Loucy (cell line): ENCODE measurements around the gene KRT31.
"Not testable (repeated sequence)": the region's sequence is repeated elsewhere in the genome, so short reads cannot be mapped to it uniquely, and the experiment has no call there.

ENCODE experiments used
- H2AFZ ChIP-seq: fragments of 200-600 bp; sonication (generic); 2 replicates; pipeline ENCODE4 v1.6.0; 2016; ENCODE audit warnings: antibody characterized with exemption, mild to moderate bottlenecking, low read length, moderate library complexity
- H3F3A ChIP-seq: fragments of 200-600 bp; 2 replicates; pipeline ENCODE4 v1.6.0; 2016; ENCODE audit warnings: antibody characterized with exemption, low read depth, mild to moderate bottlenecking
- H3K27me3 ChIP-seq: fragments of 200-600 bp; sonication (generic); 2 replicates; pipeline ENCODE4 v1.6.1; 2014; ENCODE audit warnings: low read length, mild to moderate bottlenecking; ENCODE audit not compliant: insufficient read depth, poor library complexity, severe bottlenecking
- H3K36me3 ChIP-seq: fragments of 200-600 bp; sonication (generic); 2 replicates; pipeline ENCODE4 v1.6.1; 2016; ENCODE audit warnings: low read length; ENCODE audit not compliant: insufficient read depth
- H3K4me1 ChIP-seq: fragments of 200-600 bp; sonication (generic); 2 replicates; pipeline ENCODE4 v1.5.1; 2014; ENCODE audit warnings: low read length, mild to moderate bottlenecking; ENCODE audit not compliant: insufficient read depth, poor library complexity, severe bottlenecking
- H3K4me2 ChIP-seq: fragments of 200-600 bp; sonication (generic); 2 replicates; pipeline ENCODE4 v1.6.0; 2014; ENCODE audit warnings: antibody characterized with exemption, low read length, low read depth, mild to moderate bottlenecking; ENCODE audit not compliant: poor library complexity, severe bottlenecking
- H3K4me3 ChIP-seq: fragments of 200-600 bp; sonication (generic); 2 replicates; pipeline ENCODE4 v1.5.1; 2014; ENCODE audit warnings: low read length, mild to moderate bottlenecking, mixed read lengths; ENCODE audit not compliant: poor library complexity, severe bottlenecking
- H3K79me2 ChIP-seq: fragments of 200-600 bp; sonication (generic); 2 replicates; pipeline ENCODE4 v1.6.1; 2014; ENCODE audit warnings: low read length; ENCODE audit not compliant: insufficient read depth
- H3K9ac ChIP-seq: fragments of 200-600 bp; sonication (generic); 2 replicates; pipeline ENCODE4 v1.6.0; 2014; ENCODE audit warnings: mild to moderate bottlenecking, low read depth, low read length, moderate library complexity; ENCODE audit not compliant: poor library complexity, severe bottlenecking
- H3K9me2 ChIP-seq: fragments of 200-600 bp; sonication (generic); replicated peaks from 2 replicates; pipeline ENCODE4 v1.6.1; 2016; ENCODE audit warnings: low read depth, low read length, mixed read lengths
- H3K9me3 ChIP-seq: fragments of 200-600 bp; sonication (generic); 2 replicates; pipeline ENCODE4 v1.6.1; 2014; ENCODE audit warnings: mild to moderate bottlenecking, antibody characterized with exemption, low read length, low read depth; ENCODE audit not compliant: insufficient read depth
- H4K20me1 ChIP-seq: fragments of 200-600 bp; sonication (generic); 2 replicates; pipeline ENCODE4 v1.6.0; 2014; ENCODE audit warnings: antibody characterized with exemption, low read length, mild to moderate bottlenecking; ENCODE audit not compliant: insufficient read depth, poor library complexity, severe bottlenecking
- EZH2phosphoT487 ChIP-seq: fragments of 200-600 bp; IDR thresholded peaks from 2 replicates; pipeline ENCODE4 v1.6.1; 2018; ENCODE audit warnings: antibody characterized with exemption, mild to moderate bottlenecking, moderate library complexity, borderline replicate concordance
- TF ChIP-seq, protein P1 (sequence below): fragments of 200-600 bp; sonication (generic); conservative IDR thresholded peaks from 2 replicates; pipeline ENCODE4 v1.5.1; 2014; ENCODE audit warnings: mild to moderate bottlenecking, antibody characterized with exemption, low read length

KRT31 gene

GRCh38 chr17:41386227-41386626 lies 11.2 kb downstream of the KRT31 start:
- H3K9me2 ChIP-seq = no peaks in the 10 kb centered on the region
- H3K4me2 ChIP-seq = no peak overlapping the region
- no peaks in the 10 kb centered on the region for H3K79me2 ChIP-seq
- no peak overlapping the region for H2AFZ ChIP-seq
- H3K27me3 ChIP-seq = no peaks in the 10 kb centered on the region
- H4K20me1 ChIP-seq = no peaks in the 10 kb centered on the region
- H3K36me3 ChIP-seq = no peaks in the 10 kb centered on the region
- peaks cover 6% of the 10 kb centered on the region; the same call in 1 of the 2 replicates for H3K9me3 ChIP-seq
- no peak overlapping the region for H3K9ac ChIP-seq
- no peaks in the 10 kb centered on the region for H3K4me1 ChIP-seq
- TF ChIP-seq, protein P1, sequence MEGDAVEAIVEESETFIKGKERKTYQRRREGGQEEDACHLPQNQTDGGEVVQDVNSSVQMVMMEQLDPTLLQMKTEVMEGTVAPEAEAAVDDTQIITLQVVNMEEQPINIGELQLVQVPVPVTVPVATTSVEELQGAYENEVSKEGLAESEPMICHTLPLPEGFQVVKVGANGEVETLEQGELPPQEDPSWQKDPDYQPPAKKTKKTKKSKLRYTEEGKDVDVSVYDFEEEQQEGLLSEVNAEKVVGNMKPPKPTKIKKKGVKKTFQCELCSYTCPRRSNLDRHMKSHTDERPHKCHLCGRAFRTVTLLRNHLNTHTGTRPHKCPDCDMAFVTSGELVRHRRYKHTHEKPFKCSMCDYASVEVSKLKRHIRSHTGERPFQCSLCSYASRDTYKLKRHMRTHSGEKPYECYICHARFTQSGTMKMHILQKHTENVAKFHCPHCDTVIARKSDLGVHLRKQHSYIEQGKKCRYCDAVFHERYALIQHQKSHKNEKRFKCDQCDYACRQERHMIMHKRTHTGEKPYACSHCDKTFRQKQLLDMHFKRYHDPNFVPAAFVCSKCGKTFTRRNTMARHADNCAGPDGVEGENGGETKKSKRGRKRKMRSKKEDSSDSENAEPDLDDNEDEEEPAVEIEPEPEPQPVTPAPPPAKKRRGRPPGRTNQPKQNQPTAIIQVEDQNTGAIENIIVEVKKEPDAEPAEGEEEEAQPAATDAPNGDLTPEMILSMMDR = no peak
- no peak for TF ChIP-seq EZH2phosphoT487
- no peaks in the 10 kb centered on the region for H3F3A ChIP-seq
- H3K4me3 ChIP-seq = no peak overlapping the region

DNA sequence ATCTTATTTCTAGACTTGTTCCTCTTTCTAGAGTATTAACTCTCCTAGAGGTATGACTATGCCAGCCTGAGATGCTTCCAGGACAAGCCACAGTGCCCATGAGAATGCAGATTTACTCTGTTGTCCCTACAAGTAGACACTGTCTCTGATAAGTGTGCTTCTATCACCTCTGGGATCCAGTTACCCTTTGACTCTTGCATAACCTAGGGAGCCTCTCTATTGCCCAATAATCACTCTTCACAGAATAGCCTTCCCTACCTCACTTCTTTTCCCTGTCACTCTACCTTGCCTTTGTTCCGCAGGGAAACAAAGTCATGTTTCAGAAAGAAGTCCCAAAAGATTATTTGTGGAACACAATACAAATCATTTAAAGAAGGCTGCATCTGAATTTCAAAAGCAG lies 13.7 kb downstream of the KRT31 start:
- H2AFZ ChIP-seq = no peak overlapping the region
- H3K4me1 ChIP-seq = no peaks in the 10 kb centered on the region
- TF ChIP-seq, protein P1 = no peak
- no peak for TF ChIP-seq EZH2phosphoT487
- no peak overlapping the region for H3K4me2 ChIP-seq
- no peaks in the 10 kb centered on the region for H4K20me1 ChIP-seq
- H3F3A ChIP-seq = no peaks in the 10 kb centered on the region
- H3K9ac ChIP-seq = no peak overlapping the region
- no peaks in the 10 kb centered on the region for H3K9me2 ChIP-seq
- H3K79me2 ChIP-seq = no peaks in the 10 kb centered on the region
- no peak overlapping the region for H3K4me3 ChIP-seq
- H3K9me3 ChIP-seq = peaks cover 6% of the 10 kb centered on the region; the same call in 1 of the 2 replicates
- H3K36me3 ChIP-seq = no peaks in the 10 kb centered on the region
- H3K27me3 ChIP-seq = no peaks in the 10 kb centered on the region

DNA sequence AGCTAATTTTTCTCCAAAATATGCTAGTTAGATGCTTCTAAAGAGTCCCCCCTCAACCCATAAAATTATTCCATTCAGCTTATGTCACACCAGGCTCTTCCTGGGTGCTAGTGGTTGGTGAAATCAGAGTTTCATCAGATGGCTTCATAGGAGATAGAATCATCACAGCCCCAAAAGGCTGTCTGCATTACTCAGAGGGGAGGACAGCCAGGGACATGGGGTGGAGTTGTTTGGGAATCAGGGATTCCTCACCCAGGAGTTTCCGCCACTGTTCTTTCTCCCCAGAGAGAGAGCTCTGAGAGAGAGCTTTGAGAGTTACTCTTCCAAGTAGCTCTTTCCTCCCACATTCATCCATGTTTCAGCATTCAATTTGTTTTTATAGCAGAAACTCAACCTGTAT lies 15.0 kb downstream of the KRT31 start:
- H3K4me1 ChIP-seq = no peaks in the 10 kb centered on the region
- H3K9ac ChIP-seq = no peak overlapping the region
- H3K27me3 ChIP-seq = no peaks in the 10 kb centered on the region
- no peak for TF ChIP-seq EZH2phosphoT487
- TF ChIP-seq, protein P1 = no peak
- peaks cover 6% of the 10 kb centered on the region; the same call in 1 of the 2 replicates for H3K9me3 ChIP-seq
- H2AFZ ChIP-seq = no peak overlapping the region
- H3K4me3 ChIP-seq = no peak overlapping the region
- no peaks in the 10 kb centered on the region for H3K9me2 ChIP-seq
- no peaks in the 10 kb centered on the region for H3K36me3 ChIP-seq
- H3K4me2 ChIP-seq = no peak overlapping the region
- H3K79me2 ChIP-seq = no peaks in the 10 kb centered on the region
- no peaks in the 10 kb centered on the region for H3F3A ChIP-seq
- no peaks in the 10 kb centered on the region for H4K20me1 ChIP-seq

- H4K20me1 ChIP-seq, H3K4me3 ChIP-seq, H3K9ac ChIP-seq, H3K27me3 ChIP-seq, H3K9me3 ChIP-seq, H3K36me3 ChIP-seq, H3K4me2 ChIP-seq, H2AFZ ChIP-seq, H3K4me1 ChIP-seq, H3F3A ChIP-seq, H3K9me2 ChIP-seq, H3K79me2 ChIP-seq: not testable (repeated sequence)
Observed at GRCh38 chr17:41381943-41382342, 15.5 kb downstream of the KRT31 start, which contains the start of gene KRT34. KRT34 (minus strand) TSS chr17:41382306; CDS start chr17:41382246, 60 bp downstream.

GRCh38 chr17:41380091-41380490 lies 17.3 kb downstream of the KRT31 start:
- H3K4me3 ChIP-seq, H4K20me1 ChIP-seq, H3K9me3 ChIP-seq, H3K36me3 ChIP-seq, H3K79me2 ChIP-seq, H3K4me1 ChIP-seq, H3K27me3 ChIP-seq, H3K9ac ChIP-seq, H3K4me2 ChIP-seq, H2AFZ ChIP-seq, H3F3A ChIP-seq, H3K9me2 ChIP-seq: not testable (repeated sequence)
